Non-pigmented ciliary epithelial cell (primary cell): Measurements from ENCODE around the gene ZFAND3.
"Not testable (repeated sequence)": the region's sequence is repeated elsewhere in the genome, so short reads cannot be mapped to it uniquely, and the experiment has no call there.

Experiments
- DNase-seq: peaks from one replicate; pipeline ENCODE4 v3.0.0-alpha.2; 2010; ENCODE audit warnings: low read depth

Gene ZFAND3

GRCh38 chr6:38049861-38050397 is 230.4 kb downstream of the ZFAND3 start:
- not testable (repeated sequence) for DNase-seq

GRCh38 chr6:38051819-38052434 is 232.4 kb downstream of the ZFAND3 start:
- no peak for DNase-seq

- DNase-seq: no peak
Observed at GRCh38 chr6:38054527-38055202, 235.1 kb downstream of the ZFAND3 start.

- DNase-seq: no peak
Observed at GRCh38 chr6:38055203-38055589, 235.7 kb downstream of the ZFAND3 start.

GRCh38 chr6:38056361-38056760 is 236.8 kb downstream of the ZFAND3 start:
- no peak for DNase-seq

- peak; percentile 35 for DNase-seq
Observed at GRCh38 chr6:38057994-38058393, 238.5 kb downstream of the ZFAND3 start.

GRCh38 chr6:38062066-38062465 is 242.5 kb downstream of the ZFAND3 start:
- no peak for DNase-seq

GRCh38 chr6:38063973-38064372 is 244.4 kb downstream of the ZFAND3 start:
- no peak for DNase-seq

GRCh38 chr6:38064431-38064830 is 244.9 kb downstream of the ZFAND3 start:
- DNase-seq: no peak

GRCh38 chr6:38065734-38066305 is 246.3 kb downstream of the ZFAND3 start:
- no peak for DNase-seq

- no peak for DNase-seq
Observed at GRCh38 chr6:38067263-38067980, 247.9 kb downstream of the ZFAND3 start.

- DNase-seq: no peak
Observed at GRCh38 chr6:38068854-38069590, 249.5 kb downstream of the ZFAND3 start.

GRCh38 chr6:38077488-38078030 is 258.0 kb downstream of the ZFAND3 start:
- DNase-seq: no peak

GRCh38 chr6:38078671-38079070 is 259.1 kb downstream of the ZFAND3 start:
- no peak for DNase-seq

GRCh38 chr6:38079107-38079506 is 259.6 kb downstream of the ZFAND3 start:
- DNase-seq: no peak

- no peak for DNase-seq
Observed at GRCh38 chr6:38079537-38079936, 260.0 kb downstream of the ZFAND3 start.

- no peak for DNase-seq
Observed at GRCh38 chr6:38080360-38080759, 260.8 kb downstream of the ZFAND3 start.

GRCh38 chr6:38080889-38081288 is 261.4 kb downstream of the ZFAND3 start:
- DNase-seq: no peak

GRCh38 chr6:38085031-38085430 is 265.5 kb downstream of the ZFAND3 start:
- DNase-seq: no peak

GRCh38 chr6:38086346-38086745 is 266.8 kb downstream of the ZFAND3 start:
- DNase-seq: no peak

- no peak for DNase-seq
Observed at GRCh38 chr6:38088010-38088409, 268.5 kb downstream of the ZFAND3 start.

GRCh38 chr6:38088829-38089228 is 269.3 kb downstream of the ZFAND3 start:
- DNase-seq: no peak
